HS-5 (cell line): ENCODE results near the gene PDZD2.

Experiments used
- DNase-seq: peaks from one replicate; pipeline ENCODE4 v3.0.0-alpha.2; 2012; ENCODE audit warnings: low read depth

Gene PDZD2

GRCh38 chr5:31880449-31880848 is 241.5 kb downstream of the PDZD2 start:
- no peak for DNase-seq

DNA sequence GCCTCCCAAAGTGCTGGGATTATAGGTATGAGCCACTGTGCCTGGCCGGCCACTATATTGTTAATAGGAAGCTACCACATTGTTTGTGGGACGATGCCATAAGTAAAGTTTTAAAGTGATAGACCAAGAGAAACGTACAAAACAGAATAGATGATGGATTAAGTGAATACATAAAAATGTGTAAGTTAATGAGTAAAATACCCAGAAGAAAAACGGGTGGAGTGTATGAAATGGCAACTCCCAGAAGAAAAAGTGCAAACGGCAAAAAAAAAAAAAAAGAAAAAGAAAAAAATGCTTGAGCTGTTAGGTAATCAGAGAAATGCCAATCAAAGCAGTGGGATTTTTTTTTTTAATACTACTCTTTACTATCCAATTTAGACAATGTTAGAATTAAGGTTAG is 246.0 kb downstream of the PDZD2 start:
- no peak for DNase-seq

GRCh38 chr5:31886206-31886605 is 247.3 kb downstream of the PDZD2 start:
- no peak for DNase-seq

DNA sequence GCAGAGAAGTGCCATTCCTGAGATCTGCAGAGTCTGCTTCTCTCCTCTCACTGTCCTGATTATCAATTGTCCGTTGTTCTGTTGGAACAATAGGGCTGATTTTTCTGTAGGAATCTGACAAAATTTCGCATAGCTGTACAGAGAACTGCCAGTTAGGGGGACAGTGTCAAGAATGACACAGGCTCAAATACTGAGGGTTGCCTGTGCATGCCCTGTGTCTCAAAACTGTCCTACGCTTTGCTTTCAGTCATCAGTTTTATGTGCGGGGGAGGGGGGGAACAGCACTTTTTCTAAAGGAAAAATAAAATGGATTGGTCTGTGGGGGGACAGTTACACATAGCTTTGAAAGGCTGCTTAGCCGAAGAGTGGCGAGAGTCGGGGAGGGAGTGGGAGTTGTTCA is 248.6 kb downstream of the PDZD2 start:
- no peak for DNase-seq

GRCh38 chr5:31888564-31888963 is 249.6 kb downstream of the PDZD2 start:
- no peak for DNase-seq

DNA sequence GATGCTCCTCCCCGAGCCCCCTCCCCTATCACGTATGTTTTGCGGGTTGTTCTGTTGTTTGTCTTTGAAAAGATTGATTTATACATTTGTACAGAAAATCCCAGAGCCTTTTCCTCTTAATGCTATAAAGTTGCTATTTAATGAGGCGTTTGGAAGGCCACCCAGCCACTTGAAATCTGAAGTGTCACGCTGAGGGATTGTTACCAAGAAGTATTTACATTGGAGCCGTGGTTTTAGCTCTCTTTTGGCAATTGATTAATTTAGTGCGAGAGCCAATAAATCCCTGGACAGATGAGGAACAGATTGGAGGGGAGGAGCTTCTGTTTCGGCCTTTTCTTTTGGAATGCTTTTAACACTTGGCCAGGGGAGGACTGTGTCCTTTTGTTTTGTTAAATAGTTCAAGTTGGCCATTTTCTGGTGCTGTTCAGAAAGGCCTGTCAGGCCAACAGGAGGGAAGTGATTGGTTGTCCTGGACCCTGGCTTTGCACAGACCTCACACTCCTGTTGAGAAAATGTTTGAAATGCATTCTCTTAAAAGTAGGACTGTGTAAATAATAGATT is 250.2 kb downstream of the PDZD2 start:
- no peak for DNase-seq

DNA sequence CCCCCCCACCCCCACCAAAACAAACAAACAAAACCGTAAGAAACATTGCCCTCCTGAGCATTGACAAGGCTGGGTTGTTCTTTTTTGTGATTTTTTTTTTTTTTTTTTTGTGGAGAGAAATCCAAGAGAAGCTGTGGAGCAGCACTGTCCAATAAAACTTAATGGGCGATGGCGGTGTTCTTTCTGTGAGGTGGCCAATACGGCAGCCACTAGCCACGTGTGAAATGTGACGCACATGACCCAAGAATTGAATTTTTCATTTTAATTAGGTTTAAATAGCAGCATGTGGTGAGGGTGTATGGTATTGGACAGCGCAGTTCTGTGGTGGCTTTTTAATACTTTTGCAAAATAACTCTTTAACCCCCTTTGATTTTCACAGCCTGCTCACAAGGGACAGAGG is 251.1 kb downstream of the PDZD2 start:
- no peak for DNase-seq

GRCh38 chr5:31894141-31894540 is 255.2 kb downstream of the PDZD2 start:
- no peak for DNase-seq

DNA sequence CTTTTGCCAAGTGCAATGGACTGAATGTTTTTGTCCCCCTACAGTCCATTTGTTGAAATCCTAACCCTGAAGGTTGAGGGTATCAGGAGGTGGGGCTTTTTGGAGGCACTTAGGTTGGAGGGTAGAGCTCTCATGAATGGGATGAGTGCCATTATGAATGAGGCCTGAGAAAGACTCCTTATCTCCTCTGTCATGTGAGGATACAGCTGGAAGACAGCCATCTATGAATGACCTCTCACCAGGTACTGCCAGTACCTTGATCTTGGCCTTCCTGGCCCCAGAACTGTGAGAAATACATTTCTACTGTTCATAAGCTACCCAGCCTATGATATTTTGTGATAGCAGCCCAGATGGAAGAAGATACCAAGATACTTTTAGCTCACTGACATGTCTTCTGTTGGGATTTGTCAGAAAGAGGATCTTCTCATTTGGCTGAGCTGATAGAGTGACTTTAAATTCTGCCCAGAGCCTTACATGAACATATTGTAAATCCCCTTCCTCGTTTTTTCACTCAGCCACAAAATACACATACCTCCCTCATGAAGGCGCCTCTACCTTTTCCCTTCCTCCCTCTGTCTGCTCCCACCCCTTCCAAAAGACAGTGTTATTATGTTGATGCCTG is 256.4 kb downstream of the PDZD2 start:
- DNase-seq, result no peak

GRCh38 chr5:31898036-31898632 is 259.2 kb downstream of the PDZD2 start:
- DNase-seq, result no peak

DNA sequence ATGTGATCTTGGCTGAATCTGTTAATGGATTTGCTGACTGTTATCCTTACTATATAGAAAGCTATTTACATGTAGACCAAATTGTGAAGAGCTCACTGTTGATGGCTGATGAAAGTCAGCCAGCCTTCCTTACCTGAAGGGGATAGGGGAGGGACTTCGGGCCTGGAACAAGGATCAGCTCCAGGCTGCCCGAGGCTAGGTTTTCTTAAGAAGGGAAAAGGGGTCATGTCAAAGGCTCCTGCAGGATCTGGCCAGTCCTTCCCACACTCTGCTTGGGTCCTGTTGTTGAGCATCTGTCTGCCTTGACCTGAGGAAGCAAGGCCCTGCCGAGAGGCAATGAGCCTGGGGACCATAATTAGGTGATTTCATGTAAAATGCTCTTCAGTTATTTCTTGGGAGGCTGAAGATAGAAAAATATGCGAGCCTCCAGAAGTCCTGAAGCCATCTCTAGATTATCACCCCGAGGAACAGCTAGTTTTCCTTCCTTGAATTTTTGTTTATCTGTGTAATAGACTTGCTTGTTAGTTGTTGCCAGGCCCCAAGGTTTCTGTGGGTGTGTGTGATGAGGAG is 261.4 kb downstream of the PDZD2 start:
- DNase-seq, result no peak

- DNase-seq, result peak; percentile 30
Observed at GRCh38 chr5:31901807-31902530, 263.0 kb downstream of the PDZD2 start.

DNA sequence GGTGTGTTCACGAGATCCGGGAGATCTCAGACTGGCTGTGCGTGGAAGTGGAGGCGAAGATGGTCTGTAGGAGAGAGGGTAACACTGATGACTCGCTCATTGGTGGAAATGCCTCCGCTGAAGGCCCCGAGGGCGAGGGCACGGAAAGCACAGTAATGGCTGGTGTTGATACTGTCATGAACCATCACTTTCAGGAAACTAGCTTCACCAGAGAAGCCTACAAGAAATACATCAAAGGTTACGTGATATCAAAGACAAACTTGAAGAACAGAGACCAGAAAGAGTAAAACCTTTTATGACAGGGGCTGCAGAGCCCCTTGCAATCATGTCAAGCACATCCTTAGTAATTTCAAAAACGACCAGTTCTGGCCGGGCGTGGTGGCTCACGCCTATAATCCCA is 269.5 kb downstream of the PDZD2 start:
- no peak for DNase-seq

GRCh38 chr5:31909073-31909472 is 270.1 kb downstream of the PDZD2 start:
- DNase-seq, result no peak

DNA sequence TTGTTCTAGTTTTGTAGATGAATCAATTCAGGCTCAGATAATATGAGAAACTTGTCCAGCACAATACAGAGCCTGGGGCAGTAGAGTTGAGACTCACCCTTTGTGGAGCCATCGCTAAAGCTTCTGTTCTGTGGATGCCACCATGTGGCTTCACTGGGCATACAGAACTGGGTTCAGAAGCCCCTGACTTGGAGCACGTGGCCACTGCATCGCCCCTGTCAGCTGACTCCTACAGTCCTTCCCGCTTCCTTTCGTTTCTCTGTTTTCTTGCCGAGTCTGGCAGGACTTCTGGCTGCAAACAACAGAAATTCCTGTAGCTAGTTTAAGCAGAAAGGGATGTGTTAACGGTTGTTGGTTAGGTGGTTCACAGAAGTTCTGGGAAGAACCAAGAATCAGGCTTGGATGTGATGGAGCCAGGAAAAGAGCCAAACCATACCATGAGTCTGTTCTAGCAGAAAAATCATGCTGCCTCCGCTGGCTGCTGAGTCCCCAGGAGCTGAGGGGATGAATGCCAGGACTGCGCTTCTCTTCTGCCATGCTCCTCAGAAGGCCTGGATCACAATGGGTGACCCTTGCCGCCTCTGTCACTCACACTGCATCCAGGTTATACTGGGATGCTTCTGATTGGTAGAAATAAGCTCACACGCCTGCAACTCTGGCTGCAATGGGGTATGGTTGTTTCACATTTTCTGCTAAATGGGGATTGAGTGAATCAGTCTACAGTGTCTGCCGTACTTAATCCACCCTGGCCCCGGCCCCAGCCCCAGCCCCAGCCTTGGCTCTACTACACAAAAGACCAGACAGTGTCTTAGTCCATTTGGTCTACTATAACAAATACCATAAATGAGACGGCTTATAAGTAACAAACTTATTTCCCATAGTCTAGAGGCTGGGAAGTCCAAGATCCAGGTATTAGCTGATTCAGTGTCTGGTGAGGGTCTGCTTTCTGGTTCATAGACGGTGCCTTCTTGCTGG is 272.6 kb downstream of the PDZD2 start:
- DNase-seq, result no peak

- DNase-seq, result no peak
Observed at GRCh38 chr5:31913808-31914207, 274.9 kb downstream of the PDZD2 start.

GRCh38 chr5:31916327-31916726 is 277.4 kb downstream of the PDZD2 start:
- no peak for DNase-seq

DNA sequence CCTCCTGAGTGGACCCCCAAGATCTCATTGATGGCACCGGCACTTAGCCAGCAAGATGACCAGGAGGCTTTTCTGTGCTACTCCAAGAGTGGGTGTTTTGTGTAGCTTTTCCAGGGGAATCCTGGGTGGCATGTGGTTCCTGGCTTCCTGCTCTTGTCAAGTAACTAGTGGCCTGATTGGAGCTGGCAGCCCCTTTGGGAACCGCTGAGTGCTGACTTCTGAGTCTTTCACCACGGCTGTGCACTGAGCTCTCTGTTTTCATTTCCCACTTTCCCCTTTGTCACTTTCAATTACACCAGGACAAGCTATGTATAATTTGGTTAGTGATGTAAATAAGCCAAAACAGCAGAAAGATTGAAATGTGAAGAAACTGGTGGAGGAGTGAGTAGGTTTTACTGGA is 279.8 kb downstream of the PDZD2 start:
- no peak for DNase-seq

- DNase-seq, result peak; percentile 94
Observed at GRCh38 chr5:31921852-31922305, 282.9 kb downstream of the PDZD2 start.

- DNase-seq, result no peak
Observed at GRCh38 chr5:31924005-31924404, 285.1 kb downstream of the PDZD2 start.

GRCh38 chr5:31931874-31932273 is 292.9 kb downstream of the PDZD2 start:
- DNase-seq, result no peak

DNA sequence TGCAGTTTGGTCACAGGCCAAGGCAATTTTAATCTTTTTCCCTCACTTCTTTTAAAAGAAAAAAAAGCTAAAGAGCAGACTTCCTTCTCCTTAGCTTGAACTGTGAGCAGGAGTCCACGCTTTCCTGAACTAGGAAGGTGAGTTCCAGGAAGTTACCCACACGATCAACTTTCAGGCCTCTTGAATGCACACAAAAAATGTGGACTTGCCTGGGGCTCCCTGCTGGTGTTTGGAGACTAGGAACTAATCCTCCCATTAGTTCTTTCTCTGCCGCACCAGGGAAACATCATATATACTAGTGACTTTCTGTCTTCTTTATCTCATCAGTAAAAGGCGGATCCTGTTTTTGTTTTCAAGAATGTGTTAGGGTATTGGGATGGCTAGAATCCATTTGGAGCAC is 295.2 kb downstream of the PDZD2 start:
- DNase-seq, result no peak
